ENCODE data around the gene SYT1.

Gene SYT1

GRCh38 chr12:79067977-79068376, 203.4 kb downstream of the SYT1 start:
- TF ChIP-seq ZFX (IDR thresholded peaks at IDR 0.05; ENCODE audit: borderline replicate concordance), result no peak
- no peak for TF ChIP-seq CTCF (IDR thresholded peaks at IDR 0.05)
- no peak overlapping the region for H3K27ac ChIP-seq

- no peak for TF ChIP-seq ZFX (IDR thresholded peaks at IDR 0.05; ENCODE audit: borderline replicate concordance)
- no peak for TF ChIP-seq CTCF (IDR thresholded peaks at IDR 0.05)
- H3K27ac ChIP-seq, result no peak overlapping the region
These were observed 204.4 kb downstream of the SYT1 start for GRCh38 chr12:79069009-79069408.

GRCh38 chr12:79071498-79071897, 206.9 kb downstream of the SYT1 start:
- no peak overlapping the region for H3K27ac ChIP-seq
- TF ChIP-seq CTCF (IDR thresholded peaks at IDR 0.05), result no peak
- no peak for TF ChIP-seq ZFX (IDR thresholded peaks at IDR 0.05; ENCODE audit: borderline replicate concordance)

GRCh38 chr12:79073506-79073905, 208.9 kb downstream of the SYT1 start:
- no peak for TF ChIP-seq CTCF (IDR thresholded peaks at IDR 0.05)
- no peak for TF ChIP-seq ZFX (IDR thresholded peaks at IDR 0.05; ENCODE audit: borderline replicate concordance)

GRCh38 chr12:79082595-79082994, 218.0 kb downstream of the SYT1 start:
- TF ChIP-seq ZFX (IDR thresholded peaks at IDR 0.05; ENCODE audit: borderline replicate concordance) (no peak), CTCF (IDR thresholded peaks at IDR 0.05) (no peak)
- H3K27ac ChIP-seq, result no peak overlapping the region

More at GRCh38 chr12:79073506-79073905, 208.9 kb downstream of the SYT1 start:
- no peak overlapping the region for H3K27ac ChIP-seq

- TF ChIP-seq CTCF (IDR thresholded peaks at IDR 0.05), result no peak
- no peak for TF ChIP-seq ZFX (IDR thresholded peaks at IDR 0.05; ENCODE audit: borderline replicate concordance)
These were observed 218.6 kb downstream of the SYT1 start for GRCh38 chr12:79083181-79083580.

GRCh38 chr12:79085106-79085682, 220.6 kb downstream of the SYT1 start:
- no peak overlapping the region for H3K27ac ChIP-seq
- TF ChIP-seq ZFX (IDR thresholded peaks at IDR 0.05; ENCODE audit: borderline replicate concordance) (no peak), CTCF (IDR thresholded peaks at IDR 0.05) (no peak)

More at GRCh38 chr12:79083181-79083580, 218.6 kb downstream of the SYT1 start:
- H3K27ac ChIP-seq, result no peak overlapping the region

All from 22Rv1 (cell line).